ENCODE data around the gene KIDINS220.

Gene KIDINS220

GRCh38 chr2:8802741-8803140, 34.7 kb downstream of the KIDINS220 start:
- DNase-seq: no peak

GRCh38 chr2:8800821-8801220, 36.6 kb downstream of the KIDINS220 start:
- DNase-seq: no peak

- DNase-seq: no peak
Measured at GRCh38 chr2:8800218-8800617, 37.2 kb downstream of the KIDINS220 start.

- DNase-seq: no peak
Measured at GRCh38 chr2:8799004-8799403, 38.4 kb downstream of the KIDINS220 start.

GRCh38 chr2:8798393-8798792, 39.0 kb downstream of the KIDINS220 start:
- no peak for DNase-seq

- DNase-seq: no peak
Measured at GRCh38 chr2:8797682-8798081, 39.7 kb downstream of the KIDINS220 start.

- no peak for DNase-seq
Measured at GRCh38 chr2:8796878-8797550, 40.4 kb downstream of the KIDINS220 start.

- no peak for DNase-seq
Measured at GRCh38 chr2:8796315-8796848, 41.0 kb downstream of the KIDINS220 start.

GRCh38 chr2:8794923-8795825, 42.2 kb downstream of the KIDINS220 start:
- no peak for DNase-seq

- DNase-seq: no peak
Measured at GRCh38 chr2:8790739-8791162, 46.7 kb downstream of the KIDINS220 start.

GRCh38 chr2:8786463-8786862, 51.0 kb downstream of the KIDINS220 start:
- no peak for DNase-seq

- no peak for DNase-seq
Measured at GRCh38 chr2:8779795-8780671, 57.4 kb downstream of the KIDINS220 start.

- no peak for DNase-seq
Measured at GRCh38 chr2:8774371-8774770, 63.0 kb downstream of the KIDINS220 start.

- no peak for DNase-seq
Measured at GRCh38 chr2:8767324-8767723, 70.1 kb downstream of the KIDINS220 start.

- no peak for DNase-seq
Measured at GRCh38 chr2:8761529-8762164, 75.8 kb downstream of the KIDINS220 start.

- DNase-seq: no peak
Measured at GRCh38 chr2:8756716-8757115, 80.7 kb downstream of the KIDINS220 start.

- no peak for DNase-seq
Measured at GRCh38 chr2:8756230-8756629, 81.2 kb downstream of the KIDINS220 start.

GRCh38 chr2:8754106-8754776, 83.2 kb downstream of the KIDINS220 start:
- DNase-seq: no peak

GRCh38 chr2:8753609-8754008, 83.8 kb downstream of the KIDINS220 start:
- DNase-seq: no peak

GRCh38 chr2:8752385-8752784, 85.0 kb downstream of the KIDINS220 start:
- DNase-seq: no peak

- no peak for DNase-seq
Measured at GRCh38 chr2:8750221-8750620, 87.2 kb downstream of the KIDINS220 start.

GRCh38 chr2:8743261-8743660, 94.2 kb downstream of the KIDINS220 start:
- DNase-seq: no peak

Data from activated naive CD4-positive, alpha-beta T cell treated with anti-CD3 and anti-CD28 coated beads, Interleukin-2, amount 50 U/mL, for 16 hours (primary cell).